Kidney epithelial cell (primary cell): ENCODE measurements around the gene HPSE. TPM values are rescaled to one million over a fixed set of nuclear protein-coding genes. Genes with fewer than 3 reads are reported as not detected.

Experiments used
- DNase-seq: peaks from one replicate; pipeline ENCODE4 v3.0.0-alpha.2; 2010; ENCODE audit warnings: low read depth
- H3K27me3 ChIP-seq: 2 replicates; pipeline ENCODE4 v1.6.0; 2011; ENCODE audit warnings: low read length; ENCODE audit not compliant: control insufficient read depth, insufficient read depth
- H3K36me3 ChIP-seq: 2 replicates; pipeline ENCODE4 v1.5.1; 2011; ENCODE audit warnings: low read length; ENCODE audit not compliant: control insufficient read depth, insufficient read depth
- H3K4me3 ChIP-seq: 2 replicates; pipeline ENCODE4 v1.5.1; 2011; ENCODE audit warnings: low read depth, mild to moderate bottlenecking, control low read depth, low read length
- CTCF ChIP-seq: IDR thresholded peaks from 2 replicates; pipeline ENCODE4 v1.5.1; 2011; ENCODE audit warnings: mild to moderate bottlenecking, moderate library complexity, low read length, control low read depth, inconsistent platforms; ENCODE audit not compliant: insufficient read depth, poor library complexity, severe bottlenecking
- total RNA-seq: library from RNA; depleted of rRNA; stranded (reverse); fragments of >200 nt; gene quantifications from 2 replicates; pipeline ENCODE4 v1.2.3, GENCODE V29; 2015

Gene HPSE
- total RNA-seq, 1 donor from 2014 or later, result 0.21 TPM

GRCh38 chr4:83247415-83248357, 87.0 kb downstream of the HPSE start:
- TF ChIP-seq CTCF, result no peak
- no peak for DNase-seq
- Histone ChIP-seq H3K4me3 (no peak overlapping the region), H3K27me3 (no peaks in the 10 kb centered on the region), H3K36me3 (no peaks in the 10 kb centered on the region)

Other genes with a start within 250 kb of the HPSE start
- gene PLAC8, start 220.1 kb downstream of the HPSE start, total RNA-seq, result 0.21 TPM in 1 of 2 replicates, not detected in the other
- 9.4 and 9.5 TPM in 2 replicates for gene COQ2, start 50.0 kb downstream of the HPSE start, total RNA-seq
- 8.8 and 12.7 TPM in 2 replicates for gene HELQ, start 121.0 kb upstream of the HPSE start, total RNA-seq
- gene MRPS18C, start 121.2 kb upstream of the HPSE start, total RNA-seq, result 22.7 and 25.3 TPM in 2 replicates
- 15.2 and 17.8 TPM in 2 replicates for gene ABRAXAS1, start 150.3 kb upstream of the HPSE start, total RNA-seq
- gene GPAT3, start 201.3 kb upstream of the HPSE start, total RNA-seq, result 8.2 and 9.1 TPM in 2 replicates